Testis (tissue), 3 donors: ENCODE measurements around the gene RAPGEF4. TPM values are rescaled to one million over a fixed set of nuclear protein-coding genes. Genes with fewer than 3 reads are reported as not detected.

ENCODE experiments used
- DNase-seq: peaks from one replicate; pipeline ENCODE4 v3.0.0-alpha.2; 2019
- H3K27ac ChIP-seq, 2 donors: fragments of 200-600 bp; sonication (generic); one replicate each; pipeline ENCODE4 v1.5.1; 2019
- H3K27me3 ChIP-seq: fragments of 200-600 bp; sonication (generic); one replicate; pipeline ENCODE4 v1.5.1; 2019
- H3K36me3 ChIP-seq: fragments of 200-600 bp; sonication (generic); one replicate; pipeline ENCODE4 v1.5.1; 2017; ENCODE audit warnings: low read depth; ENCODE audit errors: missing control alignments
- H3K4me1 ChIP-seq: fragments of 200-600 bp; sonication (generic); one replicate; pipeline ENCODE4 v1.5.1; 2019
- H3K4me3 ChIP-seq, 2 donors: fragments of 200-600 bp; sonication (generic); one replicate each; pipeline ENCODE4 v1.5.1; 2017 to 2019
- H3K9me3 ChIP-seq: fragments of 200-600 bp; sonication (generic); one replicate; pipeline ENCODE4 v1.5.1; 2017
- POLR2A ChIP-seq: fragments of 450-650 bp; IDR thresholded peaks from one replicate; pipeline ENCODE4 v1.6.1; 2017; ENCODE audit warnings: antibody characterized with exemption, mild to moderate bottlenecking, moderate library complexity
- WGBS, 2 donors: methylation state at CpG; one replicate each; pipeline ENCODE4 v1.1.5; 2018; 5-methylcytosine and 5-hydroxymethylcytosine counted together
- intact Hi-C: fragments of 100-400 bp; cut with DNase I; formaldehyde crosslinking; loops from one replicate; pipeline ENCODE4 v1.15.1; 2023; ENCODE audit warnings: low total_unique reads
- polyA plus RNA-seq: library from polyadenylated mRNA; stranded (reverse); fragments of 350-450 nt; fragmentation: Illumina TruSeq; extraction: RNeasy Lipid Tissue Mini Kit (QIAGEN cat#74804); gene quantifications from one replicate; pipeline ENCODE4 v1.2.3, GENCODE V29; 2014; ENCODE audit warnings: low read depth, low replicate concordance; ENCODE audit not compliant: insufficient read depth
- total RNA-seq, 2 donors: library from RNA; depleted of rRNA; stranded (reverse); fragments of >200 nt; gene quantifications; one replicate each; pipeline ENCODE4 v1.2.3, GENCODE V29; 2016
- TF ChIP-seq, protein P1 (sequence below), 3 experiments: fragments of 450-650 bp in 2 of 3; fragments of 200-600 bp in 1 of 3; sonication (generic) in 1 of 3; IDR thresholded peaks; one replicate each; pipeline ENCODE4 v1.5.1; 2016 to 2019; ENCODE audit warnings: antibody characterized with exemption in 3 of 3, mild to moderate bottlenecking in 2 of 3, moderate library complexity in 1 of 3

Gene RAPGEF4
- total and polyA plus RNA-seq, 3 donors from 2014 or later = 14.3 to 42.6 (median 22.5) TPM

GRCh38 chr2:172962824-172963223 lies 227.2 kb downstream of the RAPGEF4 start:
- H3K4me1 ChIP-seq = no peaks in the 10 kb centered on the region
- no peaks in the 10 kb centered on the region for H3K27me3 ChIP-seq
- H3K4me3 ChIP-seq = no peak overlapping the region
- TF ChIP-seq, protein P1, sequence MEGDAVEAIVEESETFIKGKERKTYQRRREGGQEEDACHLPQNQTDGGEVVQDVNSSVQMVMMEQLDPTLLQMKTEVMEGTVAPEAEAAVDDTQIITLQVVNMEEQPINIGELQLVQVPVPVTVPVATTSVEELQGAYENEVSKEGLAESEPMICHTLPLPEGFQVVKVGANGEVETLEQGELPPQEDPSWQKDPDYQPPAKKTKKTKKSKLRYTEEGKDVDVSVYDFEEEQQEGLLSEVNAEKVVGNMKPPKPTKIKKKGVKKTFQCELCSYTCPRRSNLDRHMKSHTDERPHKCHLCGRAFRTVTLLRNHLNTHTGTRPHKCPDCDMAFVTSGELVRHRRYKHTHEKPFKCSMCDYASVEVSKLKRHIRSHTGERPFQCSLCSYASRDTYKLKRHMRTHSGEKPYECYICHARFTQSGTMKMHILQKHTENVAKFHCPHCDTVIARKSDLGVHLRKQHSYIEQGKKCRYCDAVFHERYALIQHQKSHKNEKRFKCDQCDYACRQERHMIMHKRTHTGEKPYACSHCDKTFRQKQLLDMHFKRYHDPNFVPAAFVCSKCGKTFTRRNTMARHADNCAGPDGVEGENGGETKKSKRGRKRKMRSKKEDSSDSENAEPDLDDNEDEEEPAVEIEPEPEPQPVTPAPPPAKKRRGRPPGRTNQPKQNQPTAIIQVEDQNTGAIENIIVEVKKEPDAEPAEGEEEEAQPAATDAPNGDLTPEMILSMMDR (IDR thresholded peaks at IDR 0.05) = no peak
- no peak for TF ChIP-seq POLR2A
- intact Hi-C loops = no loop called here
- DNase-seq = no peak
- 47 to 70% methylated on average over 2 of the region's 2 CpGs for WGBS, 2 donors
- no peak overlapping the region for H3K27ac ChIP-seq
- no peaks in the 10 kb centered on the region for H3K9me3 ChIP-seq
- no peaks in the 10 kb centered on the region for H3K36me3 ChIP-seq

GRCh38 chr2:172964511-172965139 lies 229.0 kb downstream of the RAPGEF4 start:
- H3K4me1 ChIP-seq = no peaks in the 10 kb centered on the region
- TF ChIP-seq, protein P1 (IDR thresholded peaks at IDR 0.05) = no peak
- no peak for TF ChIP-seq POLR2A
- H3K36me3 ChIP-seq = no peaks in the 10 kb centered on the region
- no peaks in the 10 kb centered on the region for H3K27me3 ChIP-seq
- H3K27ac ChIP-seq = no peak overlapping the region
- H3K9me3 ChIP-seq = no peaks in the 10 kb centered on the region
- no peak overlapping the region for H3K4me3 ChIP-seq
- 93 to 94% methylated on average over 2 to 3 of the region's 3 CpGs for WGBS, 2 donors
- intact Hi-C loops = no loop called here
- no peak for DNase-seq

- no peaks in the 10 kb centered on the region for H3K27me3 ChIP-seq
- H3K27ac ChIP-seq = no peak overlapping the region
- no peaks in the 10 kb centered on the region for H3K4me1 ChIP-seq
- H3K4me3 ChIP-seq = no peak overlapping the region
- H3K36me3 ChIP-seq = no peaks in the 10 kb centered on the region
- TF ChIP-seq POLR2A = no peak
- TF ChIP-seq, protein P1 (IDR thresholded peaks at IDR 0.05) = no peak
- intact Hi-C loops = no loop called here
- DNase-seq = no peak
- no peaks in the 10 kb centered on the region for H3K9me3 ChIP-seq
- 92 to 96% methylated on average over 7 to 8 of the region's 8 CpGs for WGBS, 2 donors
Measured at GRCh38 chr2:172965433-172966212, 230.0 kb downstream of the RAPGEF4 start.

DNA sequence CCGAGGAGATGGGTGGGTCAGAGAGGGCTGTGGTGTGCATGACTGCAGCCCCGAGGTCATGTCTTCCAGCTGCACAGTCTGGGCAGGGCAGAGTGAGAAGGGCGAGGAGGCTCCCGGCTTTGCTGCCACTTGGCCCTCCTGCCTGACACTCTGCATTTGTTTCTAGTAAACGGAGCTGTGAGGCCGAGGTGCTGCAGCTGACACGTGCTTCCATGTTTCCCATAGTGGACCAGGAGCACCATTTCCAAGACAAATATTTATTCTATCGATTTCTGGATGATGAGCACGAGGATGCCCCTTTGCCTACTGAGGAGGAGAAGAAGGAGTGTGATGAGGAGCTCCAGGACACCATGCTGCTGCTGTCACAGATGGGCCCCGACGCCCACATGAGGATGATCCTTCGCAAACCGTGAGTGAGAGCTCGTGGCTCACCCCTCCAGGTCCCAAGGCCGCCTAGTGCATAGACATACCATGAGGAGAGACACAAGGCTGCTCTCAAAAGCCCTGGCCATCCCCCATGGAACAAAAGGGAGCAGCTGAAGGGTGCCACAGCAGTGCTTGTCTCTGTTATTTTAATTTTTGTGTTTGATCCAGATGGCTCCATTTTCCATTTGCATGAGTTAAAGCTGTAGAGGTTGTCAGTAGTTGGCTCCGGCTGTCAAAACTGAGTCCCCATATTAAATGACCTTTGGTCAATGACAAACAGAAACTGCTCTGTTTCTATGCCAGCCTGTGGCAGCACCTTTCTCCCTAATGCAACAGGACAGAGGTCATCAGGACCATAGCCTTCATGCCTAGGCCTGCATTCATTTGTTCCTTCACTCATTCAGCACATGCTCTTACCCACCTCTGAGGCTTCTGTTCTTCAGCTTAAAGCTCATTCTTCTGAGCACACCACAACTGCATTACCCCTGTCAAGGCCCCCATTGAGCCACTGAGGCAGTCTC lies 231.7 kb downstream of the RAPGEF4 start:
- intact Hi-C loops = no loop called here
- H3K4me1 ChIP-seq = no peaks in the 10 kb centered on the region
- no peak overlapping the region for H3K27ac ChIP-seq
- TF ChIP-seq, protein P1 (IDR thresholded peaks at IDR 0.05) = no peak
- TF ChIP-seq POLR2A = no peak
- H3K27me3 ChIP-seq = no peaks in the 10 kb centered on the region
- H3K4me3 ChIP-seq = no peak overlapping the region
- WGBS, 2 donors = 81 to 87% methylated on average over 16 of the region's 16 CpGs
- DNase-seq = no peak
- no peaks in the 10 kb centered on the region for H3K36me3 ChIP-seq
- H3K9me3 ChIP-seq = no peaks in the 10 kb centered on the region
